Duodenal mucosa (tissue), 2 donors: Measurements from ENCODE around the gene ATP5MC2.
"Not testable (repeated sequence)": the region's sequence is repeated elsewhere in the genome, so short reads cannot be mapped to it uniquely, and the experiment has no call there.

ENCODE experiments used
- H3K27ac ChIP-seq: one replicate; pipeline ENCODE4 v1.7.0; 2013; ENCODE audit warnings: low read depth, low read length
- H3K27me3 ChIP-seq, 2 donors: one replicate each; pipeline ENCODE4 v1.7.0; 2013; ENCODE audit warnings: low read length in 2 of 2, control low read depth in 1 of 2; ENCODE audit not compliant: insufficient read depth in 2 of 2, control insufficient read depth in 1 of 2
- H3K36me3 ChIP-seq, 2 donors: one replicate each; pipeline ENCODE4 v1.7.0; 2013; ENCODE audit warnings: low read length in 2 of 2, control low read depth in 1 of 2; ENCODE audit not compliant: insufficient read depth in 2 of 2, control insufficient read depth in 1 of 2
- H3K4me1 ChIP-seq, 2 donors: one replicate each; pipeline ENCODE4 v1.7.0; 2013; ENCODE audit warnings: low read length in 2 of 2, control low read depth in 1 of 2; ENCODE audit not compliant: insufficient read depth in 2 of 2, control insufficient read depth in 1 of 2
- H3K4me3 ChIP-seq, 2 donors: one replicate each; pipeline ENCODE4 v1.7.0; 2013; ENCODE audit warnings: low read length in 2 of 2, low read depth in 1 of 2
- H3K9ac ChIP-seq, 2 donors: one replicate each; pipeline ENCODE4 v1.7.0; 2013; ENCODE audit warnings: low read length in 2 of 2, low read depth in 1 of 2
- H3K9me3 ChIP-seq, 2 donors: one replicate each; pipeline ENCODE4 v1.7.0; 2013; ENCODE audit warnings: low read length in 2 of 2, control low read depth in 1 of 2; ENCODE audit not compliant: control insufficient read depth in 1 of 2

The ATP5MC2 gene

DNA sequence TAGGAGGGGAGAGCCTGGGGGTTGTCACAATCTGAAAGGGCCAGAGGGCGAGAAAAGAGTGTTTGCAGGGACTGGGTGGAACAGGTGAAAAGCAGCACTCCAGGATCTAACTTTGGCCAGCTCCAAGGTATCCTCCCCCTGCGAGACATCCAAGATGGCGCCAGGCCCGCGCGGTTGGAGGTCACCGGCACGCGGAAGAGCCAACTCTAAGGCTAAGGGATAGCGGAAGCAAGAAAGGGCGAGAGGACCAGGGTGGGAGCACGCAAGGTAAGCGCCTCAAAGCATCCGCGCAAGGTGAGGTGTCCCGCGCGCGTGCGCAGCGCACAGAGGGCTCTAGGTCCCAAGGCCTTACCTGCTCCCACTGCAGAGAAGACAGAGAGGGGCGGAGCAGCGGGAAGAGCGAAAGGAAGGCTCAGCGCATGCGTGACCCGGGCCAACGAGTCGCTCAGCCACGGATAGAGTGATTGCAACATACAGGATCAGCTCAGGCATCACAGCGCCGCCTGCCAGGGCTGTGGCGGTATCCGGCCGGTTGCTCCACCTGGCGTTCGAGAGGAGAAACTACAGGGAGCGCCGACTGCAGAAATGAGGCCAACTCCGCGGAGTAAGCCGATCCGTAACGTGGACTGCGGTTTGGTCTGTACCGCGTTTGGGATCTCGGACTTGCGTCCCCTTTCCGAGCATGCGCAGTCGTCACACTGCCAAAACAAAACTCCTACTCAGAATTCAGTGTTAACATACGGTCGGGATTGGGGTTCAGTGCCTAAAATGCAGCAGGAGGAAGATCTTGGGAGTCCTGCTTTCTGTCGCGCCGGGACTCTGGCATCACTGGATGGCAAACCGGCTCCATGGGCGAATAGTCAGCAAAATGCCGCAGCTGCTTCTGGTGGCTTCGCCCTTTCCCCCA is at the start of gene ATP5MC2:
ATP5MC2 (minus strand) TSS at position 383 of the 907 bp plus-strand sequence. CDS start 3,469 bp downstream, outside the sequence.
- H3K27ac ChIP-seq = peak within 1 kb of the TSS; percentile 91
- peak within 1 kb of the TSS; percentile 90 to 98 for H3K4me3 ChIP-seq
- peaks cover 3 to 20% of the 10 kb centered on the region in 2 donors for H3K27me3 ChIP-seq
- H3K4me1 ChIP-seq = peaks cover 15 to 20% of the 10 kb centered on the region in 2 donors
- peaks cover 15 to 21% of the 10 kb centered on the region in 2 donors for H3K36me3 ChIP-seq
- peak within 1 kb of the TSS; percentile 84 to 85 for H3K9ac ChIP-seq
- no peaks in the 10 kb centered on the region for H3K9me3 ChIP-seq

DNA sequence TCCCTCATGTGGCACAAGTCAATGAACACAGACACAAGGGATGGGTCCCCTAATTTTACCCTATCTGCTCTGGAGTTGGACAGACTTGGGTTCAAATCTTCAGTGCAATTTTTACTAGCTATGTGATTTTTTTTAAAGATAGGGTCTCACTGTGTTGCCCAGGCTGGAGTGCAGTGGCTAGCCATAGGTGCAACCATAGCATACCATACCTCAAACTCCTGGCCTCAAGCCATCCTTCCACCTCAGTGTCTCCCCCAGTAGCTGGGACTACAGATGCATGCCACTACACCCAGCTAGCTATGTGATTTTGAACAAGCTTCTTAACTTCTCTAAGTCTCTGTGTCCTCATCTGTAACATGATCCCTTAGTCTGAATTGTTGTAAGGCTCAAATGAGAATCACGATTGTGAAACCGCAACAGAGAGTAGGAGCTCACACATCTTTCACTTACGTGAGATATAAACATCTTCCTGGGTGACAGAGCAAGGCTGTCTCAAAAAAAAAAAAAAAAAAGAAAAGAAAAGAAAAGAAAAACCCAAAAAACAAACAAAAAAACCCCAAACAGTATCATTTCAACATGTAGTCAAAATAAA is 46.7 kb upstream of the ATP5MC2 start:
- Histone ChIP-seq H3K4me3 (no peak overlapping the region), H3K4me1 (peaks cover 14 to 15% of the 10 kb centered on the region in 2 donors), H3K36me3 (peaks cover 35 to 56% of the 10 kb centered on the region in 2 donors), H3K9ac (no peak overlapping the region), H3K27ac (no peak overlapping the region), H3K27me3 (no peaks in the 10 kb centered on the region), H3K9me3 (no peaks in the 10 kb centered on the region)

DNA sequence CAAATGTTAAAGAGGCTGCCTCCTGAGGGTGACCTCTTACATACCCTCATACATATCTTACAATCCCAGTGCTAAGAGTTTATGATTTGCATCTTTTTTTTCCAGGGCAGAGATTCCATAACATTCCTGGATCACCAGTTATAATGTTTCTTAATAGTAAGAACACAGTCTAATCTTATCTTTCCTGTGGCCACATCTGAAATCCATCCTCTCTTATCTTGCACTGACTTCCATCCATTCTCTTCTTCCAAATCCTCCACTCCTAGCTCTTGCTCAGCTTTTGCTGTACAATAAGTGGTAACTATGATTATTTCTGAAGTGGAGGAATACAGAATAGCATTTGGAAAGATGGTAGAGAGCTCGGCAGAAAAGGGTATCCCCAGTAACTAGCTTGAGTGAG is 45.1 kb upstream of the ATP5MC2 start:
- no peak overlapping the region for H3K27ac ChIP-seq
- H3K4me3 ChIP-seq = no peak overlapping the region
- H3K36me3 ChIP-seq = peaks cover 43 to 68% of the 10 kb centered on the region in 2 donors
- no peak overlapping the region for H3K9ac ChIP-seq
- H3K27me3 ChIP-seq = no peaks in the 10 kb centered on the region
- no peaks in the 10 kb centered on the region for H3K9me3 ChIP-seq
- peaks cover 4 to 6% of the 10 kb centered on the region in 2 donors for H3K4me1 ChIP-seq

DNA sequence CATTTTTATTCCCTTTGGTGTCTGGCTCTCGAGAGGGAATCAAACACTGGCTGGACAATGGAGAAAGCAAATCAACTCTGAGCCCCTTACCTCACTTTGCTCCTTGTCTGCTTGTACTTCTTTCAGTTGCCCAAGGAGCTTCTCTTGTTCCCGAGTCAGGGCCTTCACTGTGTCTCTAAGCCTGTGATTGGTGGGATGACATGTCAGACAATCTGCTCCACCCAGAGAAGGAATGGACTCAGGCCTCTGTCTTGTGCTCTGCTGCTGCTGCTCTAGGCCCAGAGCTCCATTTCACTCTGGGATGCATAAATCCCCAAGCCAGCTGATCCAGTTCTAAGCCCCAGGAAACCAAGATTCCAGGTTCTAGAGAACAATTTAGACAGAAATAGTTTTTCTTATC is 43.8 kb upstream of the ATP5MC2 start:
- peaks cover 51 to 77% of the 10 kb centered on the region in 2 donors for H3K36me3 ChIP-seq
- H3K4me3 ChIP-seq = no peak overlapping the region
- H3K27me3 ChIP-seq = no peaks in the 10 kb centered on the region
- no peak overlapping the region for H3K9ac ChIP-seq
- no peaks in the 10 kb centered on the region for H3K4me1 ChIP-seq
- no peaks in the 10 kb centered on the region for H3K9me3 ChIP-seq
- H3K27ac ChIP-seq = no peak overlapping the region

DNA sequence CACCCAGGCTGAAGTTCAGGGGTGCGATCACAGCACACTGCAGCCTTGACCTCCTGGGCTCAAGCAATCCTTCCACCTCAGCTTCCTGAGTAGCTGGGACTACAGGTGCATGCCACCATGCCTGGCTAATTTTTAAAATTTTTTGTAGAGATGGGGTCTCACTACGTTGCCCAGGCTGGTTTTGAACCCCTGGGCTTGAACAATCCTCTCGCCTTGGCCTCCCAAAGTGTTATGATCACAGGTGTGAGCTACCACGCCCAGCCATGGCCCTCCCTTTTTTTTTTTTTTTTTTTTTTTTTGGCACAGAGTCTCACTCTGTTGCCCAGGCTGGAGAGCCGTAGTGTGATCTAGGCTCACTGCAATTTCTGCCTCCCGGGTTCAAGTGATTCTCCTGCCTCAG is 42.7 kb upstream of the ATP5MC2 start:
- not testable (repeated sequence) for H3K9me3 ChIP-seq, H3K9ac ChIP-seq, H3K27ac ChIP-seq, H3K4me3 ChIP-seq, H3K4me1 ChIP-seq, H3K27me3 ChIP-seq
- H3K36me3 ChIP-seq = peaks cover 45 to 78% of the 10 kb centered on the region in 2 donors

DNA sequence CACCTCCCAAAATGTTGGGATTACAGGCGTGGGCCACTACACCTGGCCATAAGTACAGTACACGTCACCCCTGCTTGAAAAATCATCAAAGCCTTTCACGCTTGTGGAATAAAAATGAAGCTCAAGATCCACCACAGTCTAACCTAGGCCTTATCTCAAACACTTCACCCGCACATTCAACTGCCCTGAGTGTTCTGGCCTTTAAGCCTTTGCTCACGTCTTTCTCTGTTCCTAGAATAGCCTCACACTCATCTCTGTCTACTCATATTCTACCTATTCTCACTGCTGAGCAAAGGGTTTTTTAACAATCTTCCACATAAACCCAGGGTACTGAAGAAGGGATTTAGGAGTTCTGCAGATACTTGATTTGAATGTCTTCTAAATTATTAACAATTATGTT is 41.4 kb upstream of the ATP5MC2 start:
- Histone ChIP-seq H3K9me3 (no peaks in the 10 kb centered on the region), H3K4me3 (no peak overlapping the region), H3K27ac (no peak overlapping the region), H3K36me3 (peaks cover 48 to 80% of the 10 kb centered on the region in 2 donors), H3K9ac (no peak overlapping the region), H3K4me1 (no peaks in the 10 kb centered on the region), H3K27me3 (no peaks in the 10 kb centered on the region)

DNA sequence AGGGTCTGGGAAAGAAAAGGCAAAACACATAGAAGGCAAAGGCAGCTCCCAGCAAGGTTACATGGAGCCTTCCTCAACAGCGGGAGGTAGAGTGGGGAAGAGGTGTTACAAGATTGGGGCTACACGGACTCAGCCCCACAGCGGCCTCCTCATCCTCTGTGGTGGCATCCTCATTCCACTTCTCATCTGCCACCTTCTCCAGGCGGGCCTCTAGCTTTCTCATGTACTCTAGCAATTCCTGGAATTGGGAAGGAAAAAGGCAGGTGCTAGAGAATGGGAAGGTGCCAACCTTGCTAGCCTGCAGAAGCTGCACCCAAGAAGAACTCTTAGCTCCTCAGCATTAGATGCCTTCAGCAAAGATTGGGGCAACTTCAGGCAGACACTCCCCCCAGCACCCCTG is 38.1 kb upstream of the ATP5MC2 start:
- Histone ChIP-seq H3K36me3 (peaks cover 24 to 60% of the 10 kb centered on the region in 2 donors), H3K27me3 (peaks cover 5% of the 10 kb centered on the region in 2 donors), H3K9me3 (no peaks in the 10 kb centered on the region)

DNA sequence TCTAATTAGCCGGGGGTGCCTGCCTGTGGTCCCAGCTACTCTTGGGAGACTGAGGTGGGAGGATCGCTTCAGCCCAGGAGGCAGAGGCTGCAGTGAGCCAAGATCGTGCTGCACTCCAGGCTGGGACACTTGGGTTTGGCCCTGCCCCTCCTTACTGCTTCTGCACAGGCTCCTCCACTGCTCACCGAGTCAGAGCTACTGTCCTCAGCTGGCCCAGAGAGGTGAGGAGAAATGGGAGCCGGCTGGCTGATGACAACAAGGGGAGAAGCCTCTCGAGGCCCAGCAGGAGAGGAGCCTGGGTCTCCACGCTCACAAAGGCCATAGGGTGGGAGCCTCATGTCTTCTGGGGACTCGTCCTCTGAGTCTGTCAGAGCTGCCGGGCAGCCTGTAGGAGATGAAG is 37.6 kb upstream of the ATP5MC2 start:
- Histone ChIP-seq H3K27ac (no peak overlapping the region), H3K36me3 (peaks cover 24 to 59% of the 10 kb centered on the region in 2 donors), H3K4me1 (no peaks in the 10 kb centered on the region), H3K9ac (no peak overlapping the region), H3K27me3 (peaks cover 5% of the 10 kb centered on the region in 2 donors), H3K9me3 (no peaks in the 10 kb centered on the region), H3K4me3 (no peak overlapping the region)

More for the DNA sequence above, 38.1 kb upstream of the ATP5MC2 start:
- no peak overlapping the region for H3K4me3 ChIP-seq
- no peaks in the 10 kb centered on the region for H3K4me1 ChIP-seq
- H3K27ac ChIP-seq = no peak overlapping the region
- no peak overlapping the region for H3K9ac ChIP-seq

DNA sequence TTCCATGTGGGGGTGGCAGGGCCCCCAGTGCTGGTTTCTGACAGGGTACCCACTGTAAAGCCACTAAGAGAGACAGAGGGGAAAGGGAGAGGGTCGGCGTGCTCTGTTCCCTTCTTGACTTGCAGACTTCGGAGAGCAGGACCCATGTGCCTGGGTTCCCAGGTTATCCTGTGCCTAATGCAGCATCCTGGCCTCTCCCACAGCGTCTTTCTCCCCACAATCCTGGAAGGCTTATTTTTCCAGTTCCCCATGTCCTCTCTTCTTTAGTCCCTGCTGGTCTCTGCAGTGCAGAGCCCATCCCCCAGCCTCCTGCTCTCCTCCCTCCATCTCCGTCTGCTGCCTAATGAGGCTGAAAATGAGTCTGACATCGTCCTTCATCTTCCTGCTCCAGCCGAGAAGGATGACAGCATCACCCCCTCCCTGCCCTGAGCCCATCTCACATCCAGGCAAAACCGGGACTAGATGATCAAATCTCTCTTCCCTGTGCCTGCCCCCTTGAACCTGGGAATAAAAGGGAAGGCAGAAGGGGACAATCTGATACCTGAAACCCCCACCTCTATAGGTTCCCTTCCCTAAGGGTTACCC is 36.3 kb upstream of the ATP5MC2 start:
- no peaks in the 10 kb centered on the region for H3K9me3 ChIP-seq
- no peak overlapping the region for H3K4me3 ChIP-seq
- no peak overlapping the region for H3K27ac ChIP-seq
- no peak overlapping the region for H3K9ac ChIP-seq
- H3K36me3 ChIP-seq = peaks cover 20 to 58% of the 10 kb centered on the region in 2 donors
- peaks cover 5 to 10% of the 10 kb centered on the region in 2 donors for H3K27me3 ChIP-seq
- no peaks in the 10 kb centered on the region for H3K4me1 ChIP-seq

DNA sequence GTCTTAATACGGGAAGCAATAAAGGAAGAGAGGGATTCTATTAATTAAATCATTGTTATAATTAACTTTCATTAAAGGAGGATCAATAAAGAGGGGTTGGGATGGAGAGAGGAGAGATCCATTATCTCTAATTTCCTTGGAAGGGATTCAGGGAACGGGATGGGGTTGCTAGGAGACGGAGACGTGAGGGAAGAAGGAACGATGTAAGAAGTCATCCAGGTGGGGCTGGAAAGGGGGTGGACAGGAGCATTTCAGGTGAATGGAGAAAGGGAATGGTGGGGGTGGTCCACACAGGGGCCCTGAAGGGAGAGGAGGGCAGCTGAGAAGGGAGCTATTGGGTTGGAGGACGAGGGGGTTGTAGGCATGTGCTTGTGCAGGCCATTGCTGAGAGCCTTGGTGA is 34.2 kb upstream of the ATP5MC2 start:
- Histone ChIP-seq H3K27ac (no peak overlapping the region), H3K9ac (no peak overlapping the region), H3K36me3 (peaks cover 8 to 38% of the 10 kb centered on the region in 2 donors), H3K27me3 (peaks cover 11 to 16% of the 10 kb centered on the region in 2 donors), H3K4me3 (no peak overlapping the region), H3K9me3 (no peaks in the 10 kb centered on the region), H3K4me1 (no peaks in the 10 kb centered on the region)
